ENCODE data around the gene ABCA3. TPM values are rescaled to one million over a fixed set of nuclear protein-coding genes. Genes with fewer than 3 reads are reported as not detected.
"Not testable (repeated sequence)": the region's sequence is repeated elsewhere in the genome, so short reads cannot be mapped to it uniquely, and the experiment has no call there.

Gene ABCA3
- total and polyA plus RNA-seq, 11 donors: 6.7 to 16.5 (median 9.6) TPM

- ATAC-seq (no peak), DNase-seq (no peak)
- intact Hi-C loops (cut with DNase I): loop anchor here in 1 of 10 donors (10.0 kb wide), 1 partner anchor 255 kb away; the partner anchor contains the start of gene ATP6V0C
- H3K9me3 ChIP-seq: no peaks in the 10 kb centered on the region
- H3K27ac ChIP-seq: no peak overlapping the region
- WGBS, 4 donors: 94 to 97% (median 97%) methylated on average over 8 of the region's 8 CpGs
- H3K4me1 ChIP-seq: peaks cover 0 to 10% (median 0%) of the 10 kb centered on the region in 12 donors
- TF ChIP-seq POLR2A (IDR thresholded peaks at IDR 0.05) (no peak), CTCF (IDR thresholded peaks at IDR 0.05) (no peak)
- no peaks in the 10 kb centered on the region for H3K27me3 ChIP-seq
- H3K4me3 ChIP-seq: no peak overlapping the region
- peaks cover 8 to 100% (median 88%) of the 10 kb centered on the region in 9 donors for H3K36me3 ChIP-seq
Observed at GRCh38 chr16:2260250-2260649, 80.3 kb downstream of the ABCA3 start.

- H3K27me3 ChIP-seq, H3K4me1 ChIP-seq, H3K27ac ChIP-seq, H3K4me3 ChIP-seq, H3K9me3 ChIP-seq, ATAC-seq: not testable (repeated sequence)
- peaks cover 8 to 100% (median 100%) of the 10 kb centered on the region in 9 donors for H3K36me3 ChIP-seq
- intact Hi-C loops (cut with DNase I): loop anchor here in 1 of 10 donors (10.0 kb wide), 1 partner anchor 104 kb away; the partner anchor contains the start of gene TRAF7
- DNase-seq: peak in 1 of 5 donors; percentile 0
- 94 to 98% (median 96%) methylated on average over 7 of the region's 7 CpGs for WGBS, 4 donors
Observed at GRCh38 chr16:2258530-2258929, 82.0 kb downstream of the ABCA3 start.

GRCh38 chr16:2257726-2258125 is 82.8 kb downstream of the ABCA3 start:
- Histone ChIP-seq H3K4me3 (no peak overlapping the region), H3K27ac (no peak overlapping the region), H3K27me3 (no peaks in the 10 kb centered on the region), H3K9me3 (no peaks in the 10 kb centered on the region), H3K4me1 (no peaks in the 10 kb centered on the region), H3K36me3 (peaks cover 8 to 100% (median 100%) of the 10 kb centered on the region in 9 donors)
- no peak for TF ChIP-seq CTCF (IDR thresholded peaks at IDR 0.05)
- TF ChIP-seq POLR2A (IDR thresholded peaks at IDR 0.05): no peak
- ATAC-seq (no peak), DNase-seq (no peak)
- intact Hi-C loops (cut with DNase I): loop anchor here in 1 of 10 donors (10.0 kb wide), 1 partner anchor 103 kb away; the partner anchor contains the start of gene TRAF7
- WGBS, 4 donors: 90 to 93% (median 92%) methylated on average over 6 of the region's 6 CpGs

GRCh38 chr16:2256531-2257140 is 83.9 kb downstream of the ABCA3 start:
- Histone ChIP-seq H3K27me3 (no peaks in the 10 kb centered on the region), H3K36me3 (peaks cover 8 to 97% (median 90%) of the 10 kb centered on the region in 9 donors), H3K27ac (no peak overlapping the region), H3K4me3 (no peak overlapping the region), H3K9me3 (no peaks in the 10 kb centered on the region), H3K4me1 (peaks cover 0 to 8% (median 7%) of the 10 kb centered on the region in 12 donors)
- 88 to 90% (median 89%) methylated on average over 12 of the region's 12 CpGs for WGBS, 4 donors
- intact Hi-C loops (cut with DNase I): loop anchor here in 1 of 10 donors (10.0 kb wide), 1 partner anchor 102 kb away; the partner anchor contains the start of gene TRAF7
- TF ChIP-seq POLR2A (IDR thresholded peaks at IDR 0.05) (no peak), CTCF (IDR thresholded peaks at IDR 0.05) (no peak)
- DNase-seq: peak in 1 of 5 donors; percentile 10
- no peak for ATAC-seq
